ENCODE measurements around the gene B3GALT5. TPM values are rescaled to one million over a fixed set of nuclear protein-coding genes. Genes with fewer than 3 reads are reported as not detected.

The B3GALT5 gene
- total and polyA plus RNA-seq, 2 donors (not counting 1 experiment from before 2014, with no cell fraction given), result not detected

DNA sequence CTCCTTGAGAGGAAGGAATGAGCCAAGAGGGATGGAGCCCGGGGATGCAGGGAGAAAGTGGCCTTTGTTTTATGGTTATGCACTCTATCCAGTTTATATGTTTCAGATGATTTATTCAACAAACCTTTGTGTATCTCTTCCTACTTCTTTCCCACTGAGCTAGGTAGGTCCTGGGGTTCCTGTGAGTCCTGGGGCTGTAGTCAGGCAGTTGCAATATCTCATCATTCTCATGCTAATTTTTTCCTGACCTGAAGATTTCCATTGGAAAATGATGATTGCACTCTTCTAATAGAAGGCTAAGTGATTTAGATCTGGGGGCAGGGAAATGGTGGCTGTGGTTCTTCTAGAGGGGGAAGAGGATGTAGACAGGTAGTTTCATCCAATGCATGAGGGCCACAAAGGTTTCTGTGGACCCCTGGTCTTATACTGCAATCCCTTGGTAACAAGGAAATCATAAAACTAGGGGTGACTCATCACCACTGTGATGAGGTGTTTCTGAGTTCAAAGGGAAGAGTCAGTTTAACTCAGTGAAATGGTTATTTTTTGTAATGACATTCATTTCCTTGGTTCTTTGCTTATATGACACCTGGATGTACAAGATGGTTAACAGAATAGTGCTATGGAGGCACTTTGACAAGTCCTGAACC is 20.2 kb downstream of the B3GALT5 start:
- Histone ChIP-seq H2AFZ (ENCODE audit: insufficient read depth, low read depth, low read length, poor library complexity, severe bottlenecking) (no peak overlapping the region), H3K9ac (ENCODE audit: low read length) (no peak overlapping the region), H3K36me3 (replicated peaks in 1 of 2; ENCODE audit: control extremely low read depth in 1 of 2, control insufficient read depth in 1 of 2, extremely low read depth in 1 of 2, insufficient read depth in 2 of 2, low read length in 1 of 2) (no peaks in the 10 kb centered on the region), H3K4me1 (ENCODE audit: control insufficient read depth in 2 of 2, insufficient read depth in 2 of 2, low read length in 2 of 2) (no peaks in the 10 kb centered on the region), H3K79me2 (ENCODE audit: control insufficient read depth, insufficient read depth, low read length) (no peaks in the 10 kb centered on the region), H3K4me3 (ENCODE audit: control extremely low read depth in 1 of 5, extremely low read depth in 1 of 5, insufficient read depth in 1 of 5, low read depth in 2 of 5, low read length in 4 of 5) (no peak overlapping the region), H3K9me3 (ENCODE audit: control extremely low read depth in 1 of 3, control insufficient read depth in 2 of 3, insufficient read depth in 1 of 3, low read length in 2 of 3) (peaks cover 0 to 5% (median 0%) of the 10 kb centered on the region in 3 donors), H4K20me1 (ENCODE audit: control insufficient read depth, insufficient read depth, low read length, poor library complexity, severe bottlenecking) (no peaks in the 10 kb centered on the region), H3K4me2 (replicated peaks; ENCODE audit: low read depth, low read length, poor library complexity, severe bottlenecking) (no peak overlapping the region), H3K27me3 (replicated peaks in 1 of 4; ENCODE audit: control extremely low read depth in 1 of 4, control insufficient read depth in 3 of 4, insufficient read depth in 4 of 4, low read length in 3 of 4) (no peaks in the 10 kb centered on the region), H3K27ac (ENCODE audit: low read length in 2 of 2) (no peak overlapping the region)
- no peak for TF ChIP-seq CTCF (IDR thresholded peaks at IDR 0.05)
- no peak for TF ChIP-seq EZH2 (IDR thresholded peaks at IDR 0.05; ENCODE audit: borderline replicate concordance, insufficient read depth, low read depth, low read length, poor library complexity, severe bottlenecking)
- CTCF ChIA-PET, result no interaction called here
- Mint-ChIP-seq H3K4me3 (no peak overlapping the region), H3K27ac (no peak overlapping the region), H3K9me3 (ENCODE audit: insufficient read depth) (peaks cover 2% of the 10 kb centered on the region), H3K27me3 (peaks cover 4% of the 10 kb centered on the region), H3K4me1 (no peaks in the 10 kb centered on the region)
- intact Hi-C loops (cut with micrococcal nuclease), result no loop called here
- no peak for ATAC-seq (ENCODE audit: low read depth)
- POLR2A ChIA-PET, result no interaction called here
- WGBS (ENCODE audit: insufficient coverage), result no CpG with 5 or more reads among the region's 1 CpG
- DNase-seq, result no peak

- no peak overlapping the region for H3K4me3 ChIP-seq (ENCODE audit: control extremely low read depth in 1 of 5, extremely low read depth in 1 of 5, insufficient read depth in 1 of 5, low read depth in 2 of 5, low read length in 4 of 5)
- H4K20me1 ChIP-seq (ENCODE audit: control insufficient read depth, insufficient read depth, low read length, poor library complexity, severe bottlenecking), result no peaks in the 10 kb centered on the region
- Mint-ChIP-seq H3K4me1 (no peaks in the 10 kb centered on the region), H3K27me3 (peaks cover 4% of the 10 kb centered on the region), H3K27ac (no peak overlapping the region), H3K4me3 (no peak overlapping the region), H3K9me3 (ENCODE audit: insufficient read depth) (peaks cover 2% of the 10 kb centered on the region)
- no peak overlapping the region for H3K27ac ChIP-seq (ENCODE audit: low read length in 2 of 2)
- no peak overlapping the region for H3K4me2 ChIP-seq (replicated peaks; ENCODE audit: low read depth, low read length, poor library complexity, severe bottlenecking)
- H3K4me1 ChIP-seq (ENCODE audit: control insufficient read depth in 2 of 2, insufficient read depth in 2 of 2, low read length in 2 of 2), result no peaks in the 10 kb centered on the region
- H3K79me2 ChIP-seq (ENCODE audit: control insufficient read depth, insufficient read depth, low read length), result no peaks in the 10 kb centered on the region
- ChIA-PET CTCF (no interaction called here), POLR2A (no interaction called here)
- H3K9me3 ChIP-seq (ENCODE audit: control extremely low read depth in 1 of 3, control insufficient read depth in 2 of 3, insufficient read depth in 1 of 3, low read length in 2 of 3), result peaks cover 0 to 9% (median 0%) of the 10 kb centered on the region in 3 donors
- peaks cover 0 to 2% (median 0%) of the 10 kb centered on the region in 4 experiments for H3K27me3 ChIP-seq (replicated peaks in 1 of 4; ENCODE audit: control extremely low read depth in 1 of 4, control insufficient read depth in 3 of 4, insufficient read depth in 4 of 4, low read length in 3 of 4)
- H3K9ac ChIP-seq (ENCODE audit: low read length), result no peak overlapping the region
- 100% methylated on average over 1 of the region's 5 CpGs for WGBS (ENCODE audit: insufficient coverage)
- intact Hi-C loops (cut with micrococcal nuclease), result no loop called here
- no peak for DNase-seq
- no peak for ATAC-seq (ENCODE audit: low read depth)
- H3K36me3 ChIP-seq (replicated peaks in 1 of 2; ENCODE audit: control extremely low read depth in 1 of 2, control insufficient read depth in 1 of 2, extremely low read depth in 1 of 2, insufficient read depth in 2 of 2, low read length in 1 of 2), result no peaks in the 10 kb centered on the region
- TF ChIP-seq CTCF (IDR thresholded peaks at IDR 0.05), result no peak
- TF ChIP-seq EZH2 (IDR thresholded peaks at IDR 0.05; ENCODE audit: borderline replicate concordance, insufficient read depth, low read depth, low read length, poor library complexity, severe bottlenecking), result no peak
- no peak overlapping the region for H2AFZ ChIP-seq (ENCODE audit: insufficient read depth, low read depth, low read length, poor library complexity, severe bottlenecking)
These were observed 21.0 kb downstream of the B3GALT5 start for GRCh38 chr21:39633770-39634181.

Data from B cell (primary cell).